MCF 10A (cell line): ENCODE measurements around the gene MLH3. TPM values are rescaled to one million over a fixed set of nuclear protein-coding genes. Genes with fewer than 3 reads are reported as not detected.

ENCODE experiments used
- BruUV-seq: library from RNA; stranded (reverse); fragments of 400-500 nt; replicated peaks from 2 replicates; lab custom pipeline; 2021; lab: Mats Ljungman, UMichigan
- CTCF ChIA-PET: fragments of 300-600 bp; sonication (Branson Sonifier 250); formaldehyde crosslinking; extraction: SDS; loops from one replicate; lab custom pipeline; 2021; ENCODE audit warnings: antibody characterized with exemption, inconsistent platforms; lab: Yijun Ruan, JAX
- POLR2A ChIA-PET: fragments of 300-600, 350-650 bp; sonication (Branson Sonifier 250); formaldehyde crosslinking; extraction: SDS; loops from one replicate; lab custom pipeline; 2020; ENCODE audit warnings: antibody characterized with exemption, inconsistent platforms; lab: Yijun Ruan, JAX
- DNase-seq: peaks from one replicate; pipeline ENCODE4 v3.0.0-alpha.2; 2018; ENCODE audit not compliant: unreplicated experiment
- H3K27ac Mint-ChIP-seq: one replicate; pipeline ENCODE4 v1.8.0; 2022; ENCODE audit warnings: mild to moderate bottlenecking, low read depth, mixed read lengths; ENCODE audit not compliant: unreplicated experiment
- H3K27me3 Mint-ChIP-seq: one replicate; pipeline ENCODE4 v1.8.0; 2022; ENCODE audit warnings: mixed read lengths; ENCODE audit not compliant: insufficient read depth, unreplicated experiment
- H3K36me3 Mint-ChIP-seq: one replicate; pipeline ENCODE4 v1.8.0; 2022; ENCODE audit warnings: mild to moderate bottlenecking, moderate library complexity, mixed read lengths; ENCODE audit not compliant: insufficient read depth, unreplicated experiment
- H3K4me1 Mint-ChIP-seq: one replicate; pipeline ENCODE4 v1.8.0; 2022; ENCODE audit warnings: mixed read lengths; ENCODE audit not compliant: insufficient read depth, unreplicated experiment
- H3K4me3 Mint-ChIP-seq: one replicate; pipeline ENCODE4 v1.8.0; 2022; ENCODE audit warnings: mild to moderate bottlenecking, moderate library complexity, mixed read lengths; ENCODE audit not compliant: unreplicated experiment
- H3K9me3 Mint-ChIP-seq: one replicate; pipeline ENCODE4 v1.8.0; 2022; ENCODE audit warnings: mixed read lengths; ENCODE audit not compliant: unreplicated experiment
- CTCF ChIP-seq: fragments of 200-600 bp; IDR thresholded peaks from one replicate; pipeline ENCODE4 v1.8.0; 2022; ENCODE audit warnings: antibody characterized with exemption, mild to moderate bottlenecking; ENCODE audit not compliant: unreplicated experiment
- intact Hi-C: fragments of 100-400 bp; cut with micrococcal nuclease; formaldehyde crosslinking; loops from 2 replicates; pipeline ENCODE4 v1.14.1; 2022
- total RNA-seq: library from RNA; stranded (reverse); gene quantifications from 2 replicates; pipeline ENCODE4 v1.2.3, GENCODE V29; 2022

The MLH3 gene
- total RNA-seq, 1 experiment from 2014 or later: 28.2 TPM

DNA sequence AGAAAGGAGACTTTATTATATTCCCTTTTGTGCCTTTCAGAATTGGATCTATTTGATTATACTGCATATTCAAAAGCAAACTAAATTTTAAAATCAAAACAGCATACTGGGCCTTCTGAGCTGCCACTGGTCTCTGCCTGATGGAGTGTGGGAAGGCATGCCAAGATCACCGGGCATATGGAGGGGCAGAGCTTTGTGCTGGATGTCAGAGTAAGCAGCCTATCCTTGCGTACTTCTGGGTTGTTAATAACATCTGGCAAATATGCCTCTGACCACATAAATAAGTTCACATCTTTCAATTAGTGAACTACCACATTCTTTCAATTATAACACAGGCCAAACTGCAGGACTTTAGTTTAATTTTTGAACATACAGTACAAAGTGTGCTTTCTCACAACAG lies 18.3 kb downstream of the MLH3 start:
- no peaks in the 10 kb centered on the region for H3K4me1 Mint-ChIP-seq
- no peak overlapping the region for H3K4me3 Mint-ChIP-seq
- no peak for TF ChIP-seq CTCF
- peaks cover 94% of the 10 kb centered on the region for H3K36me3 Mint-ChIP-seq
- ChIA-PET POLR2A (interaction anchor here (1.1 kb wide), 1 partner anchor 127 kb away, joined by 3 read pairs; no protein-coding TSS in a partner anchor), CTCF (interaction anchor here (0.7 kb wide), 1 partner anchor 77 kb away, joined by 4 read pairs; the partner anchor contains the start of gene PGF)
- H3K27me3 Mint-ChIP-seq: no peaks in the 10 kb centered on the region
- no peak for DNase-seq
- no TSS peak for BruUV-seq
- no peak overlapping the region for H3K27ac Mint-ChIP-seq
- intact Hi-C loops: no loop called here
- H3K9me3 Mint-ChIP-seq: no peaks in the 10 kb centered on the region

DNA sequence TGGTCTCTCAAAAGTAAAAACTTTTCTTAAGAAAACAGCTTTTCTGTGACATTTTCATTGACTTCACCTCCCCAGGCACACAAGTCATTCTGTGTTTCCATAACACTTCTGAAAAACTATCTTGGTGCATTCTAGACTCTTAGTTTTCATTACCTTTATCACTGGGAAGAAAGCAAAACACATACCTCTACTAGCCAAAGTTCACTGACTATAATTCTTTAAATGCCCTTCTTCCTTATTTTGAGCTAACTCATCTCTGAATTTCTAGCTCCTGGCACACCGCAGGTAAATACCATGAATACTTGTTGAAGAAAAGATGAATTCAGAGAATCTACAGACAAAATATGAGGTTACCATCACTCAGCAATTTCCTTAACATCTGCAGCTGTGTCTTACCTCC lies 21.1 kb downstream of the MLH3 start:
- DNase-seq: no peak
- no peaks in the 10 kb centered on the region for H3K9me3 Mint-ChIP-seq
- H3K27ac Mint-ChIP-seq: no peak overlapping the region
- no peak for TF ChIP-seq CTCF
- no peaks in the 10 kb centered on the region for H3K27me3 Mint-ChIP-seq
- POLR2A ChIA-PET: no interaction called here
- no peak overlapping the region for H3K4me3 Mint-ChIP-seq
- CTCF ChIA-PET: interaction anchor here (0.5 to 1.1 kb wide), 2 partner anchors 33 to 384 kb away, joined by 3 read pairs; no protein-coding TSS in a partner anchor
- no peaks in the 10 kb centered on the region for H3K4me1 Mint-ChIP-seq
- no TSS peak for BruUV-seq
- intact Hi-C loops: no loop called here
- peaks cover 69% of the 10 kb centered on the region for H3K36me3 Mint-ChIP-seq

DNA sequence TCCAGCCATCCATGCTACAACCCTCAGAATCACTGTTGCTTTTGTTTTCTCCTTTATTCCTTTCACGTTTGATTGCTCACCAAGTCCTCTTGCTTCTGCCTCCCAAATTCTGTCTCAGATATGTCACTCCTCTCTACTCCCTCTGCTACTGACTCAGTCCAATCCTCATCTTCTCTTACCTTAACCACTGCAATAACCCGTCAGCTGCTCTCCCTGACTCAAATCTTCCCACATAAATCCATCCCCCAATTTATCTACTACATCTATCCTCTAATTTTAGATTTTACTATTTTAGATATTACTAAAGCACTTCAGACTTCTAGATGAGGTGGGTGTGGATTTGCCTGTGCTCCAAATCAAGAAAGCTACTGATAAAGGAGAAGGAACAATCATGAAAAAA lies 25.4 kb downstream of the MLH3 start:
- CTCF ChIA-PET: interaction anchor here (0.5 kb wide), 1 partner anchor 39 kb away, joined by 3 read pairs; no protein-coding TSS in a partner anchor
- Mint-ChIP-seq H3K4me3 (no peak overlapping the region), H3K27me3 (no peaks in the 10 kb centered on the region), H3K36me3 (peaks cover 49% of the 10 kb centered on the region), H3K27ac (no peak overlapping the region), H3K9me3 (no peaks in the 10 kb centered on the region), H3K4me1 (no peaks in the 10 kb centered on the region)
- no peak for DNase-seq
- TF ChIP-seq CTCF: no peak
- POLR2A ChIA-PET: no interaction called here
- intact Hi-C loops: no loop called here
- no TSS peak for BruUV-seq

DNA sequence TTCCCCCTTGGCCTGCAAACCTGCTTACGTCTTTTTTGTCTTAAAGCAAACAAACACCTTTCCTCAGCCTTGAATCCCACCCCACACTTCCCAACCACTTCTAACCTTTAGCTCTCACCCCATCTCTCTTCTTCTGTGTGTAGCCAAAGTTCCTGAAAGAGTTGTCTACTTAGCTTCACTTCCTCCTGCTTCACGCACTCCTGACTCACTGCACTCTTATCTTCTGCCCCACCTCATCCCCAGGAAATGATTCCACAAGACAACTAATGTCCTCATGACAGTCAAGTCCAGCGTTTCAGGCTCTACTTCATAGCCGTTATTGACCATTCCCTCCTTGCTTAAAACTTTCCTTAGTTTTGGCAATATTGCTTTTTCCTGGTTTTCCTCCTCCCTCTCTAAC lies 26.2 kb downstream of the MLH3 start:
- Mint-ChIP-seq H3K36me3 (peaks cover 48% of the 10 kb centered on the region), H3K27ac (no peak overlapping the region), H3K27me3 (no peaks in the 10 kb centered on the region), H3K4me1 (no peaks in the 10 kb centered on the region), H3K4me3 (no peak overlapping the region), H3K9me3 (no peaks in the 10 kb centered on the region)
- DNase-seq: no peak
- intact Hi-C loops: no loop called here
- POLR2A ChIA-PET: interaction anchor here (0.5 to 0.9 kb wide), 4 partner anchors 11 to 240 kb away, joined by 3 to 4 read pairs (median 3); no protein-coding TSS in a partner anchor
- TF ChIP-seq CTCF: no peak
- CTCF ChIA-PET: interaction anchor here (0.6 kb wide), 2 partner anchors 147 to 893 kb away, joined by 3 to 7 read pairs; no protein-coding TSS in a partner anchor
- no TSS peak for BruUV-seq
